ENCODE data around the gene GARIN3.

GARIN3 gene

GRCh38 chr5:157143127-157143971, 22.7 kb downstream of the GARIN3 start:
- peak; percentile 47 to 57 for DNase-seq

DNA sequence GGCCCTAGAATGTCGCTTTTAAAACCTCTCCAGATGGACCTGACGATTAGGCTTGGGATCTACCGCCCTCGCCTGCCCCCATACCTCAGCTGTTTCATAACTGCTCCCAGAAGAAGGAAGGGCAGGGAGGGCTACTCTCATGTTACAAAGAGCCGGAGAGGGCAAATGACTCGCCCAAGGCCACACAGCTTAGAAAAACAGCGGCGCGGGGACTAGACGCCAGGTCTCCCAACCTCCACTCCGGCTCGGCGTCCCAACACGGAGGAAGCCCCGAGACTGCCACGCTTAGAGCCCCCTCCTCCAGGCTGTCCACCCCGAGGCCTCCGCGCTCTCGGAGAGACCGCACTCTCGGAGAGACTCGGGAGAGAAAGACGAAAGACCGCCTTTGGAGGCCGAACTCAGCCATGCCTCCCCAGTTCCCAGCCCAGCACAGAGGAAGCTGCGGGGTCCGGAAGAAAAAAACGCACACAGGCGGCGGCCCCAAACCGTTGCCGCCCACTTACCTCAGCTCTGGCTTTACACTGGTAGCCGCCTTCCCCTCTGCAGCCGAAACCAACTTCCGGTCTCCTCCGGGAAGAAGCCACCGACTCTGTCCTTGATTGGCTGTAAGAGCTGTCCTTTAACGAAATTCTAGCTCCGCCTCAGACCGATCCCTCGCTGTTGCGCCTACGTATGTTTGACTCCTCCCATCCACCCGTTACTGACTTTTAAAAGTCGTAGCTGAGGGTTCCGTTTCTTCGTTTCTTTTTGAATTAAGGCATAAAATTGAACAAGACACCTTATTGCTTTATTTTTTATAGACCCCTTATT, 23.5 kb downstream of the GARIN3 start, which contains the start of gene MED7:
Gene MED7, minus strand, starts transcription at position 549 of the 810 bp plus-strand sequence. CDS start 3,434 bp downstream, outside the sequence.
- peak; percentile 100 for DNase-seq

DNA sequence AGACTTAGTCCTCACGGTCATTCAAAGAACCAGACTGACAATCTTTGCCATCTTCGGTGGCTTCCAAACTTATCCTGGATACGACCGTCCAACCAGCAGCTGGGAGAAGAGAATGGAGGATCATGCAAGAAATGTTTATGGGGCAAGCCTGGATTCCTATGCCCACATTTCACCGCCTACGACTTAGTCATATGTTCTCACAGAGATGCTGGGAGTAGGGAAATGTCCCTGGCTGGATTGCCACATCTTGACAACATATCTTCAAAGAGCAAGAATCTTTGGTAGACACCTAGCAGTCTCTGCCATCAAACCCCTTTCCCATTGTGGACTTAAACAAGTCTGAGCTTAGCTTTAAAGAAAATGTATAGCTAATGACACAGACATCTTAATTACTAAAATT, 28.4 kb downstream of the GARIN3 start:
- peak; percentile 46 to 68 for DNase-seq

- no peak for DNase-seq
Observed at GRCh38 chr5:157132281-157132612, 33.8 kb downstream of the GARIN3 start.

- DNase-seq, result peak in 1 of 2 donors; percentile 14
Observed at GRCh38 chr5:157130925-157131324, 35.1 kb downstream of the GARIN3 start.

GRCh38 chr5:157121709-157122108, 44.4 kb downstream of the GARIN3 start:
- no peak for DNase-seq

- no peak for DNase-seq
Observed at GRCh38 chr5:157120102-157120501, 46.0 kb downstream of the GARIN3 start.

DNA sequence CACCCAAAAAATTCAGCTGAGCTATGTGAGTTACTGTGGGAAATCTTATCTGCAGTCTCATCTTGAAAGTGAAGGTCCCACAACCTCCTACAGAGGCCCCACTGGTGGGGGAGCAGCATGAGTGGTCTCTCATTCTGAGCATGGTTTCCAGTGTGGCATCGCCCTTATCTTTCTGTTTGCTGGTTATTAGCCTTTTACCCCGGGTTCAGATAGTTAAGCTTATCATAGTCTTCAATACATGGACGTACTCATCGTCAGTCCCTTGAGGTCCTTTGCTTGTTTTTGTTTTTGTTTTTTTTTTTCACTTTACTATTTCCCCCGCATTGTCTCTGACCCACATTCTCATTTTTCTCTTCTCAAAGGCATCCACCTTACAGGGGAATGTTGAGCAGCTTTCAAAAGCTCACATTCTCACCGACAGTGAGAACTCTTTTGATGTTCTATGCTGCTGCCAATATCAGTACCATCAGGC, 49.5 kb downstream of the GARIN3 start:
- DNase-seq, result no peak

DNA sequence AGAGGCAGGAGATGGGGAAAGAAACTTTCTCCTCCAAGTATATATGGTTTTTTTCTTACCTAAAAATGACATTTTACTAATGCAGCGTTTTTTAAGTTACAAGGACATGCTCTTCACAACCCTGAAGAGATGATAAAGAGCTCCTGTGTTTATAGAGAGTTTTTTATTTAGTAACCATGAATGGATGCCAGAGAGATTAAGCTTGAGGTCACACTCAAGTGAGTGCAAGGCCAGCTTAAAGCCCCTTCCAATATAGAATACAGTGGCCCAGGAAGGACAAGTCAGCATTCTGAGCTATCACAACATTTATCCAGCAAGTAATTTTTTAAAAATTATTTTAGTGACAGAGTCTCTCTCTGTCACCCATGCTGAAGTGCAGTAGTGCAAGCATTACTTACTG, 50.6 kb downstream of the GARIN3 start:
- DNase-seq, result no peak

GRCh38 chr5:157115012-157115411, 51.1 kb downstream of the GARIN3 start:
- no peak for DNase-seq

DNA sequence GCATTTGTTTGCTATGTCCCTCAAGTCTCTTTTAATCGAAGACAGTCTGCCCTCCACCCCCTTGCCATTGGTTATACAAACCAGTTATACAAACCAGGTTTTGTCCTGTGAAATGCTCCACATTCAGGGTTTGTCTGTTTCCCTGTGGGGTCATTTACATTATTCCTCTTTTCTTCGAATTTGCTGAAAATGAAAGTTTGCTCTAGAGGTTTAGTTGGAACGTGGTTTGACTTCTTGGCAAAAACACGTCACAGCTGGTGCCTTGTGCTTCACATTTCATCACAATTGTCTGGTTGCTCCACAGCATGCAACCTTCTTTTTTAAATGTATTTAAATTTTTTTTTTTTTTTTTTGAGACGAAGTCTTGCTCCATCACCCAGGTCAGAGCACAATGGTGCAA, 53.1 kb downstream of the GARIN3 start:
- DNase-seq, result peak; percentile 77 to 88

Data from inflammatory macrophage (primary cell).